SK-N-SH (cell line): ENCODE measurements around the gene CTBP2. TPM values are rescaled to one million over a fixed set of nuclear protein-coding genes. Genes with fewer than 3 reads are reported as not detected.

ENCODE experiments used
- CTCF ChIA-PET: fragments of 300-600, 350-600 bp; formaldehyde crosslinking; extraction: SDS; loops from one replicate; lab custom pipeline; 2021; lab: Yijun Ruan, JAX
- POLR2A ChIA-PET: fragments of 350-600 bp; sonication (Branson Sonifier 250); formaldehyde crosslinking; extraction: SDS; loops from one replicate; lab custom pipeline; 2020; ENCODE audit warnings: antibody characterized with exemption, inconsistent platforms; lab: Yijun Ruan, JAX
- DNase-seq: peaks from one replicate; pipeline ENCODE4 v3.0.0; 2012
- H2AFZ ChIP-seq: fragments of 200-600 bp; sonication (generic); 2 replicates; pipeline ENCODE4 v1.8.1; 2016; ENCODE audit warnings: antibody characterized with exemption, mild to moderate bottlenecking, low read depth
- H3F3A ChIP-seq: fragments of 200-600 bp; sonication (generic); replicated peaks from 2 replicates; pipeline ENCODE3; 2016; ENCODE audit warnings: antibody characterized with exemption, mild to moderate bottlenecking; ENCODE audit not compliant: insufficient read depth
- H3K27ac ChIP-seq, 2 experiments: fragments of 200-500 bp in 1 of 2; fragments of 200-600 bp in 1 of 2; sonication (Bioruptor generic) in 1 of 2; sonication (generic), shearing (Covaris generic) in 1 of 2; 2 replicates each; pipeline versions ENCODE4 v1.5.1 to v1.6.1; 2014 to 2016; ENCODE audit warnings: low read depth in 2 of 2, inconsistent platforms in 1 of 2, low read length in 1 of 2, mild to moderate bottlenecking in 1 of 2, mixed read lengths in 1 of 2
- H3K27me3 ChIP-seq: fragments of 200-600 bp; sonication (generic), shearing (Covaris generic); 2 replicates; pipeline ENCODE4 v1.6.1; 2016; ENCODE audit warnings: mixed run types; ENCODE audit not compliant: insufficient read depth
- H3K36me3 ChIP-seq, 2 experiments: fragments of 200-500 bp in 1 of 2; fragments of 200-600 bp in 1 of 2; sonication (Bioruptor generic) in 1 of 2; sonication (generic) in 1 of 2; replicated peaks in 1 of 2; 2 replicates each; pipeline versions ENCODE3 to v1.5.1; 2014 to 2016; ENCODE audit warnings: low read length in 1 of 2, mild to moderate bottlenecking in 1 of 2; ENCODE audit not compliant: insufficient read depth in 2 of 2, control insufficient read depth in 1 of 2
- H3K4me1 ChIP-seq, 2 experiments: fragments of 200-500 bp in 1 of 2; fragments of 200-600 bp in 1 of 2; sonication (Bioruptor generic) in 1 of 2; sonication (generic), shearing (Covaris generic) in 1 of 2; 2 replicates each; pipeline versions ENCODE4 v1.5.1 to v1.6.1; 2014 to 2016; ENCODE audit warnings: low read depth in 1 of 2, low read length in 1 of 2, mixed run types in 1 of 2; ENCODE audit not compliant: insufficient read depth in 2 of 2, control insufficient read depth in 1 of 2
- H3K4me2 ChIP-seq: fragments of 200-600 bp; sonication (generic), shearing (Covaris generic); 2 replicates; pipeline ENCODE4 v1.6.1; 2017; ENCODE audit warnings: mixed run types
- H3K4me3 ChIP-seq, 2 experiments: fragments of 200-500 bp in 1 of 2; fragments of 200-600 bp in 1 of 2; sonication (Bioruptor generic) in 1 of 2; sonication (generic), shearing (Covaris generic) in 1 of 2; 2 replicates each; pipeline versions ENCODE4 v1.5.1 to v1.8.1; 2014 to 2016; ENCODE audit warnings: low read depth in 2 of 2, inconsistent platforms in 1 of 2, low read length in 1 of 2, mild to moderate bottlenecking in 1 of 2, mixed read lengths in 1 of 2, moderate library complexity in 1 of 2
- H3K79me2 ChIP-seq: fragments of 200-600 bp; sonication (generic); 2 replicates; pipeline ENCODE4 v1.8.1; 2017; ENCODE audit warnings: mild to moderate bottlenecking; ENCODE audit not compliant: insufficient read depth
- H3K9ac ChIP-seq: fragments of 200-600 bp; sonication (generic); 2 replicates; pipeline ENCODE4 v1.6.1; 2017; ENCODE audit warnings: mixed run types
- H3K9me2 ChIP-seq: fragments of 200-600 bp; sonication (generic); 2 replicates; pipeline ENCODE4 v1.6.1; 2017; ENCODE audit warnings: mixed run types
- H3K9me3 ChIP-seq: fragments of 200-600 bp; sonication (generic); 2 replicates; pipeline ENCODE4 v1.6.1; 2017; ENCODE audit warnings: mixed run types, mild to moderate bottlenecking, moderate library complexity
- H4K20me1 ChIP-seq: fragments of 200-600 bp; sonication (generic); 2 replicates; pipeline ENCODE4 v1.6.1; 2017; ENCODE audit warnings: mild to moderate bottlenecking, mixed run types; ENCODE audit not compliant: insufficient read depth
- CHD2 ChIP-seq: fragments of 150-350 bp; IDR thresholded peaks from 2 replicates; pipeline ENCODE4 v1.6.1; 2018; ENCODE audit warnings: low read length; ENCODE audit not compliant: partially characterized antibody
- CTCF ChIP-seq: fragments of 200-600 bp; sonication (generic); IDR thresholded peaks from 2 replicates; pipeline ENCODE4 v1.6.1; 2017; ENCODE audit warnings: antibody characterized with exemption, mild to moderate bottlenecking, moderate library complexity
- ELF1 ChIP-seq: IDR thresholded peaks from 2 replicates; pipeline ENCODE4 v1.4.0; 2012
- EP300 ChIP-seq, 2 experiments: IDR thresholded peaks; 2 replicates each; pipeline versions ENCODE4 v1.4.0 to v1.6.1; 2012; ENCODE audit warnings: borderline replicate concordance in 1 of 2, low read depth in 1 of 2, low read length in 1 of 2
- EZH2phosphoT487 ChIP-seq: fragments of 200-600 bp; sonication (generic); IDR thresholded peaks from 2 replicates; pipeline ENCODE4 v1.6.1; 2017; ENCODE audit warnings: low read depth, mixed run types, mild to moderate bottlenecking, antibody characterized with exemption, moderate library complexity, borderline replicate concordance
- FOXM1 ChIP-seq: IDR thresholded peaks from 2 replicates; pipeline ENCODE4 v1.4.0; 2012; ENCODE audit warnings: low read depth, mild to moderate bottlenecking
- GABPA ChIP-seq: IDR thresholded peaks from 2 replicates; pipeline ENCODE4 v1.4.0; 2012; ENCODE audit warnings: low read depth, mild to moderate bottlenecking
- GATA2 ChIP-seq: sonication (generic); formaldehyde crosslinking; IDR thresholded peaks from 2 replicates; pipeline ENCODE4 v1.5.0; 2020; ENCODE audit warnings: mild to moderate bottlenecking, missing genetic modification reagents
- IRF3 ChIP-seq: fragments of 150-350 bp; IDR thresholded peaks from 2 replicates; pipeline ENCODE4 v1.6.1; 2016; ENCODE audit warnings: mild to moderate bottlenecking, low read depth, low read length
- MAX ChIP-seq: IDR thresholded peaks from 2 replicates; pipeline ENCODE4 v1.4.0; 2012; ENCODE audit warnings: low read depth
- MEF2A ChIP-seq: IDR thresholded peaks from 2 replicates; pipeline ENCODE4 v1.4.0; 2012; ENCODE audit warnings: low read depth, borderline replicate concordance
- NRF1 ChIP-seq: IDR thresholded peaks from 2 replicates; pipeline ENCODE4 v1.6.1; 2012; ENCODE audit warnings: low read depth, mild to moderate bottlenecking, low read length
- PBX3 ChIP-seq: IDR thresholded peaks from 2 replicates; pipeline ENCODE4; 2012
- POLR2AphosphoS5 ChIP-seq: IDR thresholded peaks from 2 replicates; pipeline ENCODE4 v1.6.1; 2012; ENCODE audit warnings: low read depth, low read length
- RFX5 ChIP-seq: IDR thresholded peaks from 2 replicates; pipeline ENCODE4 v1.6.1; 2012; ENCODE audit warnings: mild to moderate bottlenecking, improper control_type of control experiment, low read length
- TAF1 ChIP-seq: IDR thresholded peaks from 2 replicates; pipeline ENCODE4 v1.6.1; 2012; ENCODE audit warnings: low read depth, mild to moderate bottlenecking, low read length, moderate library complexity, borderline replicate concordance
- TEAD4 ChIP-seq: IDR thresholded peaks from 2 replicates; pipeline ENCODE4 v1.4.0; 2012; ENCODE audit warnings: mild to moderate bottlenecking, borderline replicate concordance; ENCODE audit not compliant: insufficient read depth
- ZBTB33 ChIP-seq: IDR thresholded peaks from 2 replicates; pipeline ENCODE4 v1.4.0; 2012; ENCODE audit warnings: low read depth, borderline replicate concordance
- WGBS: methylation state at CpG from one replicate; pipeline ENCODE4 v1.1.6; 2017; ENCODE audit warnings: low lambda C conversion rate; 5-methylcytosine and 5-hydroxymethylcytosine counted together
- polyA plus RNA-seq, 3 experiments: library from polyadenylated mRNA; depleted of rRNA; stranded (reverse); fragments of >200 nt; gene quantifications; 2 replicates each; pipeline ENCODE4 v1.2.3, GENCODE V29; 2012

CTBP2 gene
- polyA plus RNA-seq, 1 of the 3 experiments (the other 2 are of a cell fraction): 69.7 TPM

GRCh38 chr10:125134483-125134848 is 25.9 kb downstream of the CTBP2 start:
- no peaks in the 10 kb centered on the region for H3F3A ChIP-seq
- H3K4me1 ChIP-seq: peaks cover 0 to 11% of the 10 kb centered on the region in 2 experiments; a peak in 1 of 4 replicates
- H2AFZ ChIP-seq: no peak overlapping the region
- no peak overlapping the region for H3K4me2 ChIP-seq
- H3K9ac ChIP-seq: no peak overlapping the region
- H4K20me1 ChIP-seq: peaks cover 100% of the 10 kb centered on the region
- ChIA-PET CTCF (no interaction called here), POLR2A (no interaction called here)
- WGBS: 94% methylated on average over 3 of the region's 11 CpGs
- DNase-seq: no peak
- no peak overlapping the region for H3K27ac ChIP-seq
- H3K4me3 ChIP-seq: no peak overlapping the region
- no peaks in the 10 kb centered on the region for H3K27me3 ChIP-seq
- peaks cover 97% of the 10 kb centered on the region for H3K79me2 ChIP-seq
- TF ChIP-seq MAX (no peak), EZH2phosphoT487 (no peak)
- TF ChIP-seq, all 33 proteins: peak for 0
- Histone ChIP-seq H3K9me2 (no peaks in the 10 kb centered on the region), H3K36me3 (peaks cover 29 to 52% of the 10 kb centered on the region in 2 experiments), H3K9me3 (no peaks in the 10 kb centered on the region)

GRCh38 chr10:125133696-125134482 is 26.5 kb downstream of the CTBP2 start:
- peaks cover 35 to 57% of the 10 kb centered on the region in 2 experiments for H3K36me3 ChIP-seq
- no peak overlapping the region for H3K27ac ChIP-seq
- 88% methylated on average over 13 of the region's 14 CpGs for WGBS
- no peaks in the 10 kb centered on the region for H3K27me3 ChIP-seq
- peaks cover 97% of the 10 kb centered on the region for H3K79me2 ChIP-seq
- H3K4me1 ChIP-seq: peaks cover 0 to 11% of the 10 kb centered on the region in 2 experiments; a peak in 1 of 4 replicates
- DNase-seq: no peak
- POLR2A ChIA-PET: no interaction called here
- H3K4me2 ChIP-seq: no peak overlapping the region
- H2AFZ ChIP-seq: no peak overlapping the region
- no peak overlapping the region for H3K4me3 ChIP-seq
- H3K9me2 ChIP-seq: no peaks in the 10 kb centered on the region
- H3K9ac ChIP-seq: no peak overlapping the region
- no peaks in the 10 kb centered on the region for H3K9me3 ChIP-seq
- CTCF ChIA-PET: no interaction called here
- H4K20me1 ChIP-seq: peaks cover 100% of the 10 kb centered on the region
- no peaks in the 10 kb centered on the region for H3F3A ChIP-seq
- TF ChIP-seq TAF1 (no peak), TEAD4 (no peak), IRF3 (no peak), RFX5 (no peak), GATA2 (CRISPR knock-in tag) (no peak), EZH2phosphoT487 (no peak), CTCF (no peak), POLR2AphosphoS5 (no peak), EP300 (IDR thresholded peaks at IDR 0.05; ENCODE audit: borderline replicate concordance in 1 of 2, low read depth in 1 of 2, low read length in 1 of 2) (no peak), CHD2 (no peak), NRF1 (no peak), PBX3 (no peak), MEF2A (no peak), ZBTB33 (no peak), ELF1 (no peak), GABPA (no peak), FOXM1 (no peak)
